ENCODE data around the gene C10orf120. TPM values are rescaled to one million over a fixed set of nuclear protein-coding genes. Genes with fewer than 3 reads are reported as not detected.

C10orf120 gene
- total and polyA plus RNA-seq, 2 donors (not counting 3 experiments of a cell fraction or from before 2014, with no cell fraction given), result not detected

DNA sequence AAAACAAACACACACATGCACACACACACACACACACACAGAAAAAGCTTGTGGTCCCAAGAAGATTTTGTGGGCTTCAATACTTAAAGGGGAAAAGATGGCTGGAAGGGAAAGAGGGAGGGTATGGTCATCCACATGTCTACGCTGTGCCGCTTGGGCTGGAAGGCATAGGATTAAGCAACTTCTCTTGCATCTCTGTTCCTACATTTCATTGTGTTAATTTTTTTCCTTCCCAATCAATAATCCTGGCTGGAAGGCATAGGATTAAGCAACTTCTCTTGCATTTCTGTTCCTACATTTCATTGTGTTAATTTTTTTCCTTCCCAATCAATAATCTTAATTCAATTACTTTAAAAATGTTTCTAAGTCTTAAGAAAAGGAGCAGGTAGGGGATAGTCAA is 30.6 kb downstream of the C10orf120 start:
- Histone ChIP-seq H3K4me3 (replicated peaks in 1 of 3; ENCODE audit: insufficient read depth in 1 of 3, low read depth in 1 of 3, low read length in 3 of 3) (no peak overlapping the region), H3K9ac (replicated peaks; ENCODE audit: extremely low read depth, insufficient read depth, low read length) (no peak overlapping the region), H4K20me1 (replicated peaks; ENCODE audit: control insufficient read depth, extremely low read depth, insufficient read depth, low read length) (no peaks in the 10 kb centered on the region), H3K4me1 (ENCODE audit: control insufficient read depth, extremely low read depth, insufficient read depth, low read length) (no peaks in the 10 kb centered on the region), H2AFZ (ENCODE audit: low read depth, low read length) (no peak overlapping the region), H3K9me1 (replicated peaks; ENCODE audit: control insufficient read depth, extremely low read depth, insufficient read depth, low read length) (no peaks in the 10 kb centered on the region), H3K9me3 (replicated peaks; ENCODE audit: control insufficient read depth, insufficient read depth, low read length) (no peaks in the 10 kb centered on the region), H3K4me2 (ENCODE audit: insufficient read depth, low read length) (no peak overlapping the region), H3K27ac (ENCODE audit: insufficient read depth, low read depth, low read length) (no peak overlapping the region), H3K27me3 (ENCODE audit: control insufficient read depth in 2 of 2, insufficient read depth in 2 of 2, low read length in 2 of 2) (no peaks in the 10 kb centered on the region), H3K79me2 (ENCODE audit: control insufficient read depth, insufficient read depth, low read length) (no peaks in the 10 kb centered on the region), H3K36me3 (ENCODE audit: control insufficient read depth in 2 of 2, extremely low read depth in 1 of 2, insufficient read depth in 2 of 2, low read length in 2 of 2) (no peaks in the 10 kb centered on the region)
- BruUV-seq (replicated peaks), result no TSS peak
- TF ChIP-seq FOS (IDR thresholded peaks at IDR 0.05; ENCODE audit: borderline replicate concordance, insufficient read depth, low read length), result no peak
- TF ChIP-seq, protein P1, sequence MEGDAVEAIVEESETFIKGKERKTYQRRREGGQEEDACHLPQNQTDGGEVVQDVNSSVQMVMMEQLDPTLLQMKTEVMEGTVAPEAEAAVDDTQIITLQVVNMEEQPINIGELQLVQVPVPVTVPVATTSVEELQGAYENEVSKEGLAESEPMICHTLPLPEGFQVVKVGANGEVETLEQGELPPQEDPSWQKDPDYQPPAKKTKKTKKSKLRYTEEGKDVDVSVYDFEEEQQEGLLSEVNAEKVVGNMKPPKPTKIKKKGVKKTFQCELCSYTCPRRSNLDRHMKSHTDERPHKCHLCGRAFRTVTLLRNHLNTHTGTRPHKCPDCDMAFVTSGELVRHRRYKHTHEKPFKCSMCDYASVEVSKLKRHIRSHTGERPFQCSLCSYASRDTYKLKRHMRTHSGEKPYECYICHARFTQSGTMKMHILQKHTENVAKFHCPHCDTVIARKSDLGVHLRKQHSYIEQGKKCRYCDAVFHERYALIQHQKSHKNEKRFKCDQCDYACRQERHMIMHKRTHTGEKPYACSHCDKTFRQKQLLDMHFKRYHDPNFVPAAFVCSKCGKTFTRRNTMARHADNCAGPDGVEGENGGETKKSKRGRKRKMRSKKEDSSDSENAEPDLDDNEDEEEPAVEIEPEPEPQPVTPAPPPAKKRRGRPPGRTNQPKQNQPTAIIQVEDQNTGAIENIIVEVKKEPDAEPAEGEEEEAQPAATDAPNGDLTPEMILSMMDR (IDR thresholded peaks at IDR 0.05; ENCODE audit: extremely low read depth in 1 of 2, insufficient read depth in 1 of 2, low read depth in 1 of 2, low read length in 2 of 2), result no peak
- no peak for TF ChIP-seq EZH2 (IDR thresholded peaks at IDR 0.05; ENCODE audit: borderline replicate concordance, low read depth, low read length, severe bottlenecking)
- no peak for TF ChIP-seq POLR2AphosphoS5 (IDR thresholded peaks at IDR 0.05; ENCODE audit: insufficient read depth, low read depth, low read length)
- TF ChIP-seq POLR2A (IDR thresholded peaks at IDR 0.05; ENCODE audit: low read depth, low read length), result no peak
- FAIRE-seq (no peak), DNase-seq (ENCODE audit: low read depth, low spot score) (no peak)
- intact Hi-C loops (cut with micrococcal nuclease) (no loop called here), dilution Hi-C loops (cut with MboI; ENCODE audit: extremely low pct_ligation_motif_present, low sequenced_read_pairs) (no loop called here)
- ChIA-PET CTCF (interaction anchor here (2.4 kb wide), 1 partner anchor 20 kb away, joined by 9 read pairs; no protein-coding TSS in a partner anchor), POLR2A (no interaction called here)

- Histone ChIP-seq H3K27ac (ENCODE audit: insufficient read depth, low read depth, low read length) (no peak overlapping the region), H2AFZ (ENCODE audit: low read depth, low read length) (no peak overlapping the region), H3K36me3 (ENCODE audit: control insufficient read depth in 2 of 2, extremely low read depth in 1 of 2, insufficient read depth in 2 of 2, low read length in 2 of 2) (no peaks in the 10 kb centered on the region), H3K9ac (replicated peaks; ENCODE audit: extremely low read depth, insufficient read depth, low read length) (no peak overlapping the region), H3K27me3 (ENCODE audit: control insufficient read depth in 2 of 2, insufficient read depth in 2 of 2, low read length in 2 of 2) (no peaks in the 10 kb centered on the region), H3K4me1 (ENCODE audit: control insufficient read depth, extremely low read depth, insufficient read depth, low read length) (no peaks in the 10 kb centered on the region), H3K9me3 (replicated peaks; ENCODE audit: control insufficient read depth, insufficient read depth, low read length) (no peaks in the 10 kb centered on the region), H3K4me2 (ENCODE audit: insufficient read depth, low read length) (no peak overlapping the region), H3K79me2 (ENCODE audit: control insufficient read depth, insufficient read depth, low read length) (no peaks in the 10 kb centered on the region), H4K20me1 (replicated peaks; ENCODE audit: control insufficient read depth, extremely low read depth, insufficient read depth, low read length) (no peaks in the 10 kb centered on the region), H3K9me1 (replicated peaks; ENCODE audit: control insufficient read depth, extremely low read depth, insufficient read depth, low read length) (no peaks in the 10 kb centered on the region), H3K4me3 (replicated peaks in 1 of 3; ENCODE audit: insufficient read depth in 1 of 3, low read depth in 1 of 3, low read length in 3 of 3) (no peak overlapping the region)
- dilution Hi-C loops (cut with MboI; ENCODE audit: extremely low pct_ligation_motif_present, low sequenced_read_pairs) (no loop called here), intact Hi-C loops (cut with micrococcal nuclease) (no loop called here)
- BruUV-seq (replicated peaks), result no TSS peak
- FAIRE-seq (no peak), DNase-seq (ENCODE audit: low read depth, low spot score) (no peak)
- TF ChIP-seq POLR2AphosphoS5 (IDR thresholded peaks at IDR 0.05; ENCODE audit: insufficient read depth, low read depth, low read length) (no peak), POLR2A (IDR thresholded peaks at IDR 0.05; ENCODE audit: low read depth, low read length) (no peak), MYC (IDR thresholded peaks at IDR 0.05; ENCODE audit: low read depth, low read length) (no peak), GATA2 (IDR thresholded peaks at IDR 0.05; ENCODE audit: insufficient read depth, insufficient read length, low read depth, low read length) (no peak), FOS (IDR thresholded peaks at IDR 0.05; ENCODE audit: borderline replicate concordance, insufficient read depth, low read length) (no peak), EZH2 (IDR thresholded peaks at IDR 0.05; ENCODE audit: borderline replicate concordance, low read depth, low read length, severe bottlenecking) (no peak), JUN (IDR thresholded peaks at IDR 0.05; ENCODE audit: borderline replicate concordance, insufficient read depth, insufficient read length, low read depth) (no peak), MAX (IDR thresholded peaks at IDR 0.05; ENCODE audit: insufficient read depth, insufficient read length) (no peak)
- TF ChIP-seq, protein P1 (IDR thresholded peaks at IDR 0.05; ENCODE audit: extremely low read depth in 1 of 2, insufficient read depth in 1 of 2, low read depth in 1 of 2, low read length in 2 of 2), result no peak
- CTCF ChIA-PET, result no interaction called here
- POLR2A ChIA-PET, result no interaction called here
Measured at GRCh38 chr10:122665946-122666345, 33.7 kb downstream of the C10orf120 start.
